Endometrium (tissue), 2 donors: ENCODE measurements around the gene MACF1.
A peak's percentile ranks its signal among the peaks of the same experiment; 100 is the strongest.
"Not testable (repeated sequence)": the region's sequence is repeated elsewhere in the genome, so short reads cannot be mapped to it uniquely, and the experiment has no call there.

Experiments used
- FAIRE-seq: peaks from 2 replicates; lab custom pipeline; 2012; peaks lifted over from hg19 to GRCh38; lab: Jason Lieb, UNC
- donor health status: control.
- donor health status: control.

MACF1 gene

GRCh38 chr1:39469150-39469549 is 264.7 kb downstream of the MACF1 start:
- no peak for FAIRE-seq

GRCh38 chr1:39470040-39470439 is 265.5 kb downstream of the MACF1 start:
- FAIRE-seq: no peak

- FAIRE-seq: no peak
Observed at GRCh38 chr1:39472826-39473225, 268.3 kb downstream of the MACF1 start.

GRCh38 chr1:39473324-39473723 is 268.8 kb downstream of the MACF1 start:
- FAIRE-seq: no peak

- no peak for FAIRE-seq
Observed at GRCh38 chr1:39474810-39475209, 270.3 kb downstream of the MACF1 start.

GRCh38 chr1:39475551-39475950 is 271.1 kb downstream of the MACF1 start:
- FAIRE-seq: not testable (repeated sequence)

- no peak for FAIRE-seq
Observed at GRCh38 chr1:39478126-39478915, 273.8 kb downstream of the MACF1 start.

GRCh38 chr1:39481289-39481688 is 276.8 kb downstream of the MACF1 start:
- FAIRE-seq: no peak

- no peak for FAIRE-seq
Observed at GRCh38 chr1:39483276-39483675, 278.8 kb downstream of the MACF1 start.

- FAIRE-seq: no peak
Observed at GRCh38 chr1:39484564-39484963, 280.1 kb downstream of the MACF1 start.

- no peak for FAIRE-seq
Observed at GRCh38 chr1:39485046-39485803, 280.7 kb downstream of the MACF1 start.

GRCh38 chr1:39488012-39488545 is 283.6 kb downstream of the MACF1 start:
- FAIRE-seq: no peak

GRCh38 chr1:39488793-39489566 is 284.5 kb downstream of the MACF1 start:
- FAIRE-seq: peak; percentile 61

- FAIRE-seq: no peak
Observed at GRCh38 chr1:39489567-39490239, 285.2 kb downstream of the MACF1 start.

- FAIRE-seq: no peak
Observed at GRCh38 chr1:39490596-39491145, 286.2 kb downstream of the MACF1 start.

GRCh38 chr1:39491146-39491921 is 286.8 kb downstream of the MACF1 start, which contains the start of gene BMP8A:
TSS of gene BMP8A (plus strand) at chr1:39491636. CDS start at chr1:39491992, 356 bp downstream.
- FAIRE-seq: no peak

GRCh38 chr1:39492118-39493042 is 287.9 kb downstream of the MACF1 start:
- FAIRE-seq: not testable (repeated sequence)

GRCh38 chr1:39493043-39493810 is 288.7 kb downstream of the MACF1 start:
- FAIRE-seq: not testable (repeated sequence)
